ENCODE data around the gene TBCD. TPM values are rescaled to one million over a fixed set of nuclear protein-coding genes. Genes with fewer than 3 reads are reported as not detected.

The TBCD gene
- total RNA-seq, 4 donors from 2014 or later, result 49.7 to 119 (median 71.5) TPM

GRCh38 chr17:82956146-82956725 lies 204.4 kb downstream of the TBCD start:
- H3K9me3 ChIP-seq, result peaks cover 9% of the 10 kb centered on the region
- no peaks in the 10 kb centered on the region for H3K27me3 ChIP-seq
- H3K4me1 ChIP-seq, result no peaks in the 10 kb centered on the region
- WGBS, result 98% methylated on average over 12 of the region's 18 CpGs
- peaks cover 9% of the 10 kb centered on the region for H3K36me3 ChIP-seq
- TF ChIP-seq EP300 (IDR thresholded peaks at IDR 0.05), result no peak
- no peak overlapping the region for H3K4me3 ChIP-seq
- DNase-seq (ENCODE audit: low spot score in 2 of 2), result peak; percentile 45 to 49
- no peak overlapping the region for H3K27ac ChIP-seq

- peak; percentile 57 to 66 for DNase-seq (ENCODE audit: low spot score in 2 of 2)
- Histone ChIP-seq H3K36me3 (peaks cover 9% of the 10 kb centered on the region), H3K27ac (no peak overlapping the region), H3K9me3 (peaks cover 9% of the 10 kb centered on the region), H3K27me3 (no peaks in the 10 kb centered on the region), H3K4me3 (no peak overlapping the region), H3K4me1 (no peaks in the 10 kb centered on the region)
- WGBS, result 92% methylated on average over 11 of the region's 33 CpGs
- TF ChIP-seq CTCF (IDR thresholded peaks at IDR 0.05) (no peak), POLR2AphosphoS5 (IDR thresholded peaks at IDR 0.05) (no peak), POLR2A (IDR thresholded peaks at IDR 0.05) (no peak), EP300 (IDR thresholded peaks at IDR 0.05) (no peak)
Observed at GRCh38 chr17:82956726-82957468, 205.0 kb downstream of the TBCD start.

GRCh38 chr17:82957469-82957795 lies 205.6 kb downstream of the TBCD start:
- no peaks in the 10 kb centered on the region for H3K4me1 ChIP-seq
- 89% methylated on average over 6 of the region's 8 CpGs for WGBS
- H3K27ac ChIP-seq, result no peak overlapping the region
- H3K36me3 ChIP-seq, result peaks cover 9% of the 10 kb centered on the region
- peaks cover 9% of the 10 kb centered on the region for H3K9me3 ChIP-seq
- no peak overlapping the region for H3K4me3 ChIP-seq
- H3K27me3 ChIP-seq, result no peaks in the 10 kb centered on the region
- DNase-seq (ENCODE audit: low spot score in 2 of 2), result peak in 1 of 2 donors; percentile 44
- TF ChIP-seq CTCF (IDR thresholded peaks at IDR 0.05) (no peak), POLR2AphosphoS5 (IDR thresholded peaks at IDR 0.05) (no peak)

GRCh38 chr17:82957961-82958561 lies 206.2 kb downstream of the TBCD start:
- peaks cover 9% of the 10 kb centered on the region for H3K9me3 ChIP-seq
- H3K4me3 ChIP-seq, result no peak overlapping the region
- peaks cover 4% of the 10 kb centered on the region for H3K4me1 ChIP-seq
- WGBS, result 84% methylated on average over 10 of the region's 30 CpGs
- peak; percentile 51 to 69 for DNase-seq (ENCODE audit: low spot score in 2 of 2)
- H3K27ac ChIP-seq, result no peak overlapping the region
- H3K27me3 ChIP-seq, result no peaks in the 10 kb centered on the region
- no peak for TF ChIP-seq POLR2AphosphoS5 (IDR thresholded peaks at IDR 0.05)
- no peak for TF ChIP-seq EP300 (IDR thresholded peaks at IDR 0.05)
- TF ChIP-seq POLR2A (IDR thresholded peaks at IDR 0.05), result no peak
- TF ChIP-seq CTCF (IDR thresholded peaks at IDR 0.05), result no peak
- peaks cover 9% of the 10 kb centered on the region for H3K36me3 ChIP-seq

- WGBS, result 85% methylated on average over 28 of the region's 28 CpGs
- H3K4me1 ChIP-seq, result peaks cover 11% of the 10 kb centered on the region
- peak; percentile 55 to 74 for DNase-seq (ENCODE audit: low spot score in 2 of 2)
Observed at GRCh38 chr17:82959242-82959930, 207.5 kb downstream of the TBCD start.

More at GRCh38 chr17:82959242-82959930, 207.5 kb downstream of the TBCD start:
- Histone ChIP-seq H3K9me3 (no peaks in the 10 kb centered on the region), H3K27me3 (no peaks in the 10 kb centered on the region), H3K36me3 (peaks cover 9% of the 10 kb centered on the region), H3K27ac (no peak overlapping the region), H3K4me3 (no peak overlapping the region)
- no peak for TF ChIP-seq POLR2AphosphoS5 (IDR thresholded peaks at IDR 0.05)
- TF ChIP-seq CTCF (IDR thresholded peaks at IDR 0.05), result no peak
- TF ChIP-seq EP300 (IDR thresholded peaks at IDR 0.05), result no peak
- no peak for TF ChIP-seq POLR2A (IDR thresholded peaks at IDR 0.05)
